Measurements from ENCODE around the gene ZDHHC24. TPM values are rescaled to one million over a fixed set of nuclear protein-coding genes. Genes with fewer than 3 reads are reported as not detected.

Gene ZDHHC24
- total and polyA plus RNA-seq, 10 of the 15 experiments (the other 5 are each of a cell fraction or from before 2014, with no cell fraction given), result 0.86 to 17.5 (median 6.8) TPM

- TF ChIP-seq BCL3 (IDR thresholded peaks at IDR 0.05; ENCODE audit: borderline replicate concordance, insufficient read depth, low read depth, low read length, poor library complexity, severe bottlenecking) (no peak), POLR2AphosphoS5 (IDR thresholded peaks at IDR 0.05; ENCODE audit: low read length) (no peak), SPI1 (IDR thresholded peaks at IDR 0.05; ENCODE audit: borderline replicate concordance, insufficient read depth, low read depth, low read length) (no peak), ASH2L (IDR thresholded peaks at IDR 0.05; ENCODE audit: borderline replicate concordance, low read depth) (no peak; the same call in 1 of the 2 replicates), EED (IDR thresholded peaks at IDR 0.05; ENCODE audit: low read depth) (no peak), ZNF217 (IDR thresholded peaks at IDR 0.05) (peak; percentile 96), PKNOX1 (IDR thresholded peaks at IDR 0.05) (no peak), CBFB (IDR thresholded peaks at IDR 0.05; ENCODE audit: low read depth) (0 out of 2 replicates have a peak, but pooled peaks have one; percentile 25), ZBED1 (IDR thresholded peaks at IDR 0.05; ENCODE audit: borderline replicate concordance) (no peak), KAT2A (conservative IDR thresholded peaks at IDR 0.05; ENCODE audit: control insufficient read depth, low read depth, low read length) (no peak), ZNF592 (IDR thresholded peaks at IDR 0.05) (no peak), BACH1 (IDR thresholded peaks at IDR 0.05; ENCODE audit: borderline replicate concordance) (no peak), GABPA (IDR thresholded peaks at IDR 0.05; ENCODE audit: low read depth) (no peak), HDAC6 (IDR thresholded peaks at IDR 0.05; ENCODE audit: unreplicated experiment) (no peak), NRF1 (conservative IDR thresholded peaks at IDR 0.05; ENCODE audit: low read depth, low read length) (no peak), EZH2 (IDR thresholded peaks at IDR 0.05; ENCODE audit: borderline replicate concordance, control insufficient read depth, low read depth, low read length) (no peak), CEBPB (IDR thresholded peaks at IDR 0.05; ENCODE audit: borderline replicate concordance in 1 of 2, low read depth in 2 of 2, low read length in 2 of 2) (no peak), IRF5 (IDR thresholded peaks at IDR 0.05; ENCODE audit: borderline replicate concordance) (no peak), NBN (IDR thresholded peaks at IDR 0.05) (peak; percentile 58), NFXL1 (IDR thresholded peaks at IDR 0.05; ENCODE audit: borderline replicate concordance) (peak; percentile 87), ESRRA (IDR thresholded peaks at IDR 0.05; ENCODE audit: low read length) (no peak), BMI1 (IDR thresholded peaks at IDR 0.05; ENCODE audit: borderline replicate concordance) (no peak)
These were observed 619 bp upstream of the ZDHHC24 start, which contains the start of gene ACTN3 (continued) for GRCh38 chr11:66546368-66546965.

Measured in GM12878 (cell line).